ENCODE data around the gene CLMN.
A peak's percentile ranks its signal among the peaks of the same experiment; 100 is the strongest.

The CLMN gene

DNA sequence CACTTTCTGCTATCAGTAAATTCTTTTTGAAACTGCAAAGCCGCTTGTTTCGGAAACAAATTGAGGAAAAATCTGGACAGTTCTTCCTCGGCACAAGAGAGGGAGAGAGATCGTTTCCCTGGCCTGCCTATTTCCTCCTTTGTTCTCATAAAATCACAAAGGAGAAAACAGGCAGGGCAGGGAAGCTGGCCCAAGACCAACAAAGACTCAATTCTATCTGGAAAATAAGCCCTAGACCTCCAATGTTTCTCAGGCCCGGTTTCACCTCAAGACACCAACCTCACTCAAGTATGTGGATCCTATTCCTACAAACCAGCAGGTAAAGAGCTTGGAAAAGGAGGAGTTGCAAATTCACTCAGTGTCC, 181.9 kb downstream of the CLMN start:
- peaks cover 36 to 68% of the 10 kb centered on the region in 2 donors for H3K4me1 Mint-ChIP-seq
- peaks cover 2 to 4% of the 10 kb centered on the region in 2 donors for H3K9me3 Mint-ChIP-seq
- ATAC-seq (replicated peaks) (no peak), DNase-seq (no peak)
- no peaks in the 10 kb centered on the region for H3K27me3 Mint-ChIP-seq
- H3K27ac Mint-ChIP-seq: no peak overlapping the region
- H3K36me3 Mint-ChIP-seq: peaks cover 25 to 27% of the 10 kb centered on the region in 2 donors
- no peak overlapping the region for H3K4me3 Mint-ChIP-seq

- Mint-ChIP-seq H3K9me3 (peaks cover 2 to 4% of the 10 kb centered on the region in 2 donors), H3K4me3 (no peak overlapping the region), H3K27ac (peak overlapping the region; percentile 73), H3K27me3 (no peaks in the 10 kb centered on the region), H3K4me1 (peaks cover 36 to 63% of the 10 kb centered on the region in 2 donors), H3K36me3 (peaks cover 29 to 32% of the 10 kb centered on the region in 2 donors)
- DNase-seq: no peak
- ATAC-seq (replicated peaks): no peak
These were observed 182.4 kb downstream of the CLMN start for GRCh38 chr14:95137164-95137803.

DNA sequence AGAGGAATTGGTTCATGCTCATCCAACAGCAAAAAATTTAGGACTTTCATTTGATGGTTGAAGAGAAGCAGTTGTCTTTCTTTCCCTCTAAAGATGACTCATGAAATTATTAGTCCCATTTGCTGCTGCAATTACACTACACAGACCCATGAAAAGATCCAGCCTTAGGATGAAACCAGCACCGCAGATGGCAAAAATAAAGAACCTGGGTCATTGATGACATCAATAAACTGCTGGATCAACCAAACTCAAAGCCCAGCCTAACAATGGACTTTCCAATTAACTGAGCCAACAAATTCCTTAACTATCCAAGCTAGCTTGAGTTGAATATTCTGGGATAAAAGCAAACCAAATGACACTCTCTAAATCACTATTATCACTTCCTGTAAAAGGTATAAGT, 183.1 kb downstream of the CLMN start:
- peaks cover 37 to 57% of the 10 kb centered on the region in 2 donors for H3K4me1 Mint-ChIP-seq
- H3K36me3 Mint-ChIP-seq: peaks cover 29 to 32% of the 10 kb centered on the region in 2 donors
- DNase-seq (no peak), ATAC-seq (replicated peaks) (no peak)
- no peaks in the 10 kb centered on the region for H3K27me3 Mint-ChIP-seq
- H3K9me3 Mint-ChIP-seq: peaks cover 2 to 4% of the 10 kb centered on the region in 2 donors
- peak overlapping the region; percentile 9 for H3K27ac Mint-ChIP-seq
- no peak overlapping the region for H3K4me3 Mint-ChIP-seq

DNA sequence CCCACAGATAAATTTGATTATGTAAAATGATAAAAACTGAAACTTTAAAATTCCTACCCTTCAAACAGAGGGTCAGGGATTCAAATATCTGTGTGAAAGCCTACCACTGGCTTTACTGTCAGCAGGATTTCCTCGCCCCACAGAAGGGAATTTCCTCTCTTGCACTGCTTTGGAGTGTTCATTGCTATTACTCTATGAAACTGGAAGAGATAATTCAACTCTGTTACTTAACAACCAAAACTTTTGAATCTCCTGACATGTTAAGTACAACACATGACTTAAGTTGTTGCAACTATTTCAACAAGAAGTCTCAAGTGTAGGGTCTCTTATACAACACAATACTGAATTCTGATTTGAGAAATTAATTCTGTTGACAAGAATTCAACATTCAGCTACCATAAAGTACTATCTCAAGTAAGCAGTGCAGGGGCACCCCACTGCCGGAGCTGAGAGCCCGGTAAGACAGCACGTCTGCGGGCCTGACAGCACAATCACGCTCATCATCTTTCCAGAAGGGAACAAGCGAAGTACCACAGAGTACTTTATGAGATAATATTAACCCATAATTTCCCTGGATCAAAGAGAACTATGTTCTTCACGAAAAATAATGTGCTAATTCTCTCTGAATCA, 185.3 kb downstream of the CLMN start:
- Mint-ChIP-seq H3K27ac (no peak overlapping the region), H3K27me3 (no peaks in the 10 kb centered on the region), H3K36me3 (peaks cover 31 to 35% of the 10 kb centered on the region in 2 donors), H3K4me3 (no peak overlapping the region), H3K4me1 (peaks cover 31 to 52% of the 10 kb centered on the region in 2 donors), H3K9me3 (peaks cover 2 to 4% of the 10 kb centered on the region in 2 donors)
- ATAC-seq (replicated peaks) (no peak), DNase-seq (no peak)

GRCh38 chr14:95133282-95133681, 186.4 kb downstream of the CLMN start:
- no peak for DNase-seq
- peaks cover 26 to 42% of the 10 kb centered on the region in 2 donors for H3K4me1 Mint-ChIP-seq
- H3K27me3 Mint-ChIP-seq: no peaks in the 10 kb centered on the region
- no peak overlapping the region for H3K4me3 Mint-ChIP-seq
- H3K27ac Mint-ChIP-seq: no peak overlapping the region
- peaks cover 2 to 4% of the 10 kb centered on the region in 2 donors for H3K9me3 Mint-ChIP-seq
- ATAC-seq (replicated peaks): no peak
- H3K36me3 Mint-ChIP-seq: peaks cover 36 to 37% of the 10 kb centered on the region in 2 donors

DNA sequence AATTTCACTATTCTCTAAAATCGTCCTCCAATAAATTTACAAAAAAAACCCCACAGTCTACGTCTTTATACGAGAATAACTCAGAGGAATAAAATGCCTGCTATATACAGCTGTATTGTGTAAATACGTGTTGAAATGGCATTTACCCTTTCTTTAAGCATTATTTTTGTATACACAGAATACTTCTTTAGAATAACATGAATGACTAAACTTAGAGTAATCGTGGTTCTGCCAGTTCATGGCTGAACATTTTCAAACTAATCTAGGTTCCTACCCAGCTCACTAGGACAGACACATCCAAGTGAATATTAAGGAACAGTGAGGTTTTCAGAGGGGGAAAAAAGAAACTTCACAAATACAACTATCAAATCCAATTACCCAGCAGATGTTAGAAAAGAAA, 186.9 kb downstream of the CLMN start:
- peaks cover 25 to 37% of the 10 kb centered on the region in 2 donors for H3K4me1 Mint-ChIP-seq
- peaks cover 40% of the 10 kb centered on the region in 2 donors for H3K36me3 Mint-ChIP-seq
- DNase-seq (no peak), ATAC-seq (replicated peaks) (no peak)
- no peak overlapping the region for H3K4me3 Mint-ChIP-seq
- H3K27ac Mint-ChIP-seq: no peak overlapping the region
- peaks cover 2 to 4% of the 10 kb centered on the region in 2 donors for H3K9me3 Mint-ChIP-seq
- H3K27me3 Mint-ChIP-seq: no peaks in the 10 kb centered on the region
